GM19025 (cell line): ENCODE results near the gene SLC35F2.
"Not testable (repeated sequence)": the region's sequence is repeated elsewhere in the genome, so short reads cannot be mapped to it uniquely, and the experiment has no call there.

ENCODE experiments used
- ATAC-seq: cut with Tn5 transposase; IDR thresholded peaks from one replicate; pipeline ENCODE4 v1.9.1; 2021; ENCODE audit warnings: mild to moderate bottlenecking, low read depth, moderate library complexity; ENCODE audit not compliant: unreplicated experiment

The SLC35F2 gene

DNA sequence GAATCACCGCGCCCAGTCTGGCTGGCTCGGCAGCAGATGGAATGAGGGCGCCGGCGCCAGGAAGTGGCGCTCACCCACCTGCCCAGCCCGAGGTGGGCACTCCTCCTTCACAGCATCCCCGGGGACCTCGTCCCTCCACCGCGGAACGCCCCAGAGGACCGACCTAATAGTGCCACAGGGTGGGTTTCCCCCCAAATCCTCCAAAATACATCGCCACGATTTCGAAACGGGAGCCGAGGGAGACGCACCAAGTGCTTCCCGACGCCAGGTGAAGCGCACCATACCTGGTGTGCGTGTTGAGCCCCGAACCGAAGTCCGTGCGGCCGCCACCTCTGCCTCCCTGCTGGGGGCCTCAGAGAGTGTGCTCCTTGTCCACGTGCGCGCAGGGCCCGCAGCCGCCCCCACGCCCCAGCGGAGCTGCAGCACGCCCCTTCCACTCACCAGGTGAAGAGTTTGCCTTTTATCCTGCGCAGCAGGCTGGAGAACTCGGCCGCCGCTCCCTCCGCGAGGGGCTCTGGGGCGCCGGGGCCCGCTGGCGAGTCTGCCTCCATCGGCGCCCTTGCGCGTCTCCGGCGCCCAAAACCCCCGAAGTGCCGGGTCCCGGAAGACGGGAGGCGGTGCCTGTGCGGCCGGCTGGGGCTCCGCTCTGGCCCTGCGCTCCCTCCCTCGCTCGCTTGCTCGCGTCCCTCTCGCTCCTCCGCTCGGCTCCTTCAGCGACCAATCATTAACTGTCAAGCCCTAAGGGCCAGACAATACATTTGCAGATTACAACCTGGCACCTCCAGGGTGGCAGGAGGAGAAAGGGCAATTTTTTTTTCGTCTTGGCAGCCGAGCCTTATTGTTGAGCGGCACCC is at the start of gene SLC35F2:
Gene SLC35F2 (minus strand): TSS at position 571 of the 854 bp plus-strand sequence. CDS start 20 bp downstream, at position 551.
- ATAC-seq = peak; percentile 89

GRCh38 chr11:107908211-107908610 is 49.6 kb upstream of the SLC35F2 start:
- no peak for ATAC-seq

- ATAC-seq = no peak
Measured at GRCh38 chr11:107898270-107898669, 39.7 kb upstream of the SLC35F2 start.

GRCh38 chr11:107882095-107882820 is 23.7 kb upstream of the SLC35F2 start:
- ATAC-seq = no peak

DNA sequence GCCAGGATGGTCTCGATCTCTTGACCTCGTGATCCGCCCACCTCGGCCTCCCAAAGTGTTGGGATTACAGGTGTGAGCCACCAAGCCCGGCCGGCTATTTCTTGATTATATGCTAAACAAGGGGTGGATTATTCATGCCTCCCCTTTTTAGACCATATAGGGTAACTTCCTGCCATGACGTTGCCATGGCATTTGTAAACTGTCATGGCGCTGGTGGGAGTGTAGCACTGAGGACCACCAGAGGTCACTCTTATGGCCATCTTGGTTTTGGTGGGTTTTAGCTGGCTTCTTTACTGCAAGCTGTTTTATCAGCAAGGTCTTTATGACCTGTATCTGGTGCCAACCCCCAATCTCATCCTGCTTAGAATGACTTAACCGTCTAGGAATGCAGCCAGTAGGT is 22.9 kb upstream of the SLC35F2 start:
- ATAC-seq = not testable (repeated sequence)

- no peak for ATAC-seq
Measured at GRCh38 chr11:107876141-107876540, 17.6 kb upstream of the SLC35F2 start.

GRCh38 chr11:107864591-107864990 is 6.0 kb upstream of the SLC35F2 start:
- ATAC-seq = no peak

- no peak for ATAC-seq
Measured at GRCh38 chr11:107860688-107861087, 2.1 kb upstream of the SLC35F2 start.

- ATAC-seq = not testable (repeated sequence)
Measured at GRCh38 chr11:107860240-107860620, 1.6 kb upstream of the SLC35F2 start.

GRCh38 chr11:107859459-107860239 is 1.1 kb upstream of the SLC35F2 start:
- ATAC-seq = peak; percentile 9

GRCh38 chr11:107857550-107858216 is 904 bp downstream of the SLC35F2 start:
- ATAC-seq = no peak

- no peak for ATAC-seq
Measured at GRCh38 chr11:107856981-107857517, 1.5 kb downstream of the SLC35F2 start.

DNA sequence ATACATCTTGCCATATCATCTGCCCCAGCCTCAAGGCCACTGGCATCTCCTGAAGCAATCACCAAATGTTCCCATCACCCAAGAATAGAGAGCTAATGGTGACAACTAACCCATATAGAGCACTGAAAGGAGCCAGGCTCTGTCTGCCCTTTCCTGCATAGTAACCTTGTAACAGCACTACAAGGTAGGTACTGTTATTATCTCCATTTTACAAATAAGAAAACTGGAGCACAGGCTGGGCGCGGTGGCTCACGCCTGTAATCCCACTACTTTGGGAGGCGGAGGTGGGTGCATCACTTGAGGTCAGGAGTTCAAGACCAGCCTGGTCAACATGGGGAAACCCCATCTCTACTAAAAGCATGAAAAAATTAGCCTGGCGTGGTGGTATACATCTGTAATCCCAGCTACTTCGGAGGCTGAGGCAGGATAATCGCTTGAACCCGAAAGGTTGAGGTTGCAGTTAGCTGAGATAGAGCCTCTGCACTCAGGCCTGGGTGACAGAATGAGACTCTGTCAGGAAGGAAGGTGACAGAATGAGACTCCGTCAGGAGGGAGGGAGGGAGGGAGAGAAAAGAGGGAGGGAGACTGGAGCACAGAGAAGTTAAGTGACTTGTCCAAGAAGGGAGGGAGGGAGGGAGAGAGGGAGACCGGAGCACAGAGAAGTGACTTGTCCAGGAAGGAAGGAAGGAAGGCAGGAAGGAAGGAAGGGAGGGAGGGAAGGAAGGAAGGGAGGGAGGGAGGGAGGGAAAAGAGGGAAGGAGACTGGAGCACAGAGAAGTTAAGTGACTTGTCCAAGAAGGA is 2.2 kb downstream of the SLC35F2 start:
- ATAC-seq = no peak

DNA sequence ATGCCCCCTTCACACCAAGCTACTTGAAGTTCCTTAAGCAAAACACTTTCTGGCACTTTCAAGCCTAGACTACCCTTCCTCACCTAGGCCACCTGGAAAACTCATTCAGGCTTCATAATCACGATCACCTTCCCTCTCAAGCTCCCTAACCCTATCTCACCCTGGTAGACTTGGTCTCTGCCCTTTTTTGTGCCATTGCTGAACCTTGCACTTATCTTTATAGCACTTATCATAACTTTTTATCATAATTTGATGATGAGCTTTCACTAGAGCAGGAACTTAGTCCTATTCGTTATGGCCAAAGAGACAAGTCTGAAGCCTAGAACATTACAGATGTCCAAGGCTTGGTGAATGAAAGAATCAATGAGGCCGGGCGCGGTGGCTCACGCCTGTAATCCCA is 5.5 kb downstream of the SLC35F2 start:
- ATAC-seq = no peak

DNA sequence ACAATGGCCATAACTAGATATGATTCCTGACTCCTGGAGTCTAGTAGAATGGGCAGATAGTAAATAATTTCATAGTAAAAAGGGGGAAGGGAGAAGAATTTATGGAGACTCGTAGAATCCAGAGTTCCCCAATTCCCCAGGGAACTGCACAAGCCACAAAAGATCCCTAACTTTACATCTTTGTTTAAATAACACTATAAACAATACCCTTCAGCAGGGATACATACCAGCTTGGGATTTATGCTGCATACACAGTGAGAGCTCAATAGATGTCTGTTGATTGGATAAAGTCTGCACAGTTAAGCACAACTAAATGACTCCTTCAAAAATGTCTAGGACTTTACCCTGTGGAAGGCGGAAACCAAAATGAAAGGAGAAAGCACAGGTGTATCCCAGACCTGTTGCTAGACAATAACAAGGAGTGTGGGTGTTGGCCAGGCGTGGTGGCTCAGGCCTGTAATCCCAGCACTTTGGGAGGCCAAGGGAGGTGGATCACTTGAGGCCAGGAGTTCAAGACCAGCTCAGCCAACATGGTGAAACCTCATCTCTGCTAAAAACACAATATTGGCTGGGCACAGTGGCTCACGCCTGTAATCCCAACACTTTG is 6.8 kb downstream of the SLC35F2 start:
- no peak for ATAC-seq

GRCh38 chr11:107849790-107850189 is 8.8 kb downstream of the SLC35F2 start:
- no peak for ATAC-seq

- ATAC-seq = no peak
Measured at GRCh38 chr11:107848345-107848744, 10.2 kb downstream of the SLC35F2 start.

DNA sequence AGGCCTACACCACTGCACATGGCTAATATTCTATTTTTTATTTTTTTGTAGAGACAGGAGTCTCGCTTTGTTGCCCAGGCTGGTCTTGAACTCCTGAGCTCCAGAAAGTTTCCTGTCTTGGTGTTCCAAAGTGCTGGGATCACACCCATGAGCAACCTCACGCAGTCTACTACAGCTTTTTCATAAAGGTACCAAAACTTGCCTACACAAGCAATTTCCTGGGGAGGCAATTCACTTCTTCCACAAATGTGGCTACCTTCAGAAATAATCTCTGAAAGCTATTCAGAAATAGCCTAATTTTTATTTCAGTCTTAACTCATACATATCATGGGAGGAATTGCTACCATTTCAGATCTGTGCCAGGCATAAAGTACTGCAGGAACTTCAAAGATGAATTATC is 11.4 kb downstream of the SLC35F2 start:
- ATAC-seq = no peak

- no peak for ATAC-seq
Measured at GRCh38 chr11:107844041-107844440, 14.5 kb downstream of the SLC35F2 start.
